ENCODE results near the gene METTL15.
"Not testable (repeated sequence)": the region's sequence is repeated elsewhere in the genome, so short reads cannot be mapped to it uniquely, and the experiment has no call there.

DNA sequence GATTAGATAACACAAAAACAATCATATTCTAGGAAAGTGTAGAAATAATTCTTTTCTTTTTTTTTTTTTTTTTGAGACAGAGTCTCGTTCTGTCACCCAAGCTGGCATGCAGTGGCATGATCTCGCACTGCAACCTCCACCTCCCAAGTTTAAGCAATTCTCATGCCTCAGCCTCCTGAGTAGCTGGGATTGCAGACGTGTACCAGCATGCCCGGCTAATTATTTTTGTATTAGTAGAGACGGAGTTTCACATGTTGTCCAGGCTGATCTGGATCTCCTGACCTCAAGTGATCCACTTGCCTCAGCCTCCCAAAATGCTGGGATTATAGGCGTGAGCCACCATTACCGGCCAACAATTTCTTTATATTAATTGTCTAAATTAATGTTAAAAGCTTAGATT, 182.8 kb downstream of the METTL15 start:
- TF ChIP-seq, protein P1, sequence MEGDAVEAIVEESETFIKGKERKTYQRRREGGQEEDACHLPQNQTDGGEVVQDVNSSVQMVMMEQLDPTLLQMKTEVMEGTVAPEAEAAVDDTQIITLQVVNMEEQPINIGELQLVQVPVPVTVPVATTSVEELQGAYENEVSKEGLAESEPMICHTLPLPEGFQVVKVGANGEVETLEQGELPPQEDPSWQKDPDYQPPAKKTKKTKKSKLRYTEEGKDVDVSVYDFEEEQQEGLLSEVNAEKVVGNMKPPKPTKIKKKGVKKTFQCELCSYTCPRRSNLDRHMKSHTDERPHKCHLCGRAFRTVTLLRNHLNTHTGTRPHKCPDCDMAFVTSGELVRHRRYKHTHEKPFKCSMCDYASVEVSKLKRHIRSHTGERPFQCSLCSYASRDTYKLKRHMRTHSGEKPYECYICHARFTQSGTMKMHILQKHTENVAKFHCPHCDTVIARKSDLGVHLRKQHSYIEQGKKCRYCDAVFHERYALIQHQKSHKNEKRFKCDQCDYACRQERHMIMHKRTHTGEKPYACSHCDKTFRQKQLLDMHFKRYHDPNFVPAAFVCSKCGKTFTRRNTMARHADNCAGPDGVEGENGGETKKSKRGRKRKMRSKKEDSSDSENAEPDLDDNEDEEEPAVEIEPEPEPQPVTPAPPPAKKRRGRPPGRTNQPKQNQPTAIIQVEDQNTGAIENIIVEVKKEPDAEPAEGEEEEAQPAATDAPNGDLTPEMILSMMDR (IDR thresholded peaks at IDR 0.05), result not testable (repeated sequence)
- TF ChIP-seq POLR2A (IDR thresholded peaks at IDR 0.05); EP300 (IDR thresholded peaks at IDR 0.05; ENCODE audit: low read depth): not testable (repeated sequence)

Measured in transverse colon (tissue), 3 donors.